Panc1 (cell line): ENCODE data around the gene CACNA1C.

ENCODE experiments used
- POLR2AphosphoS5 ChIP-seq: IDR thresholded peaks from 2 replicates; pipeline ENCODE4 v1.6.1; 2012; ENCODE audit warnings: mild to moderate bottlenecking, low read depth, low read length, moderate library complexity
- TCF7L2 ChIP-seq: IDR thresholded peaks from 2 replicates; pipeline ENCODE4 v1.6.1; 2011; ENCODE audit warnings: mild to moderate bottlenecking, low read depth, low read length, inconsistent platforms
- TF ChIP-seq, protein P1 (sequence below): fragments of 450-650 bp; IDR thresholded peaks from 2 replicates; pipeline ENCODE4 v1.5.1; 2017; ENCODE audit warnings: mild to moderate bottlenecking
- TF ChIP-seq, protein P2 (sequence below), 2 experiments: IDR thresholded peaks; 2 replicates each; pipeline ENCODE4 v1.6.1; 2011 to 2012; ENCODE audit warnings: low read depth in 2 of 2, control low read depth in 1 of 2, low read length in 1 of 2, mild to moderate bottlenecking in 1 of 2, moderate library complexity in 1 of 2; ENCODE audit not compliant: insufficient read depth in 1 of 2

DNA sequence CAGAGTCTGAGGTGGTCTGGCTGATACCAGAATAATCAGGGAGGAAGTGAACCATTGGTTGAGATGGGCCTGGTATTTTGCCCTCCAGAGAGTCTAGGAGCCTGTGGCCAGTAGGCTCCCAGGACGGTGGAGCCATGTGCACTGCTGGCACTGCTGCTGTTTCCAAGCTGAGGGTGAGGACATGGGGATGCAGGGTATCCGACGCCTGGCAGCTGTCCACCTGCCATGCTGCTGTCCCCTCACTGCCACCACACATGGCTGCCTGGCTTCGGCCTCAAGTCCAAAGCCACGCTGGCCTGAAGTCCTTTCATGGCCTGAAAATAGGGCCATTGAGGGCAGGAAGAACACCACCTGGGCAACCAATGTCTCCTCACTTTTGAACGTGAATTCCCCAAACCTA is 8.6 kb downstream of the CACNA1C start:
- TF ChIP-seq, protein P1, sequence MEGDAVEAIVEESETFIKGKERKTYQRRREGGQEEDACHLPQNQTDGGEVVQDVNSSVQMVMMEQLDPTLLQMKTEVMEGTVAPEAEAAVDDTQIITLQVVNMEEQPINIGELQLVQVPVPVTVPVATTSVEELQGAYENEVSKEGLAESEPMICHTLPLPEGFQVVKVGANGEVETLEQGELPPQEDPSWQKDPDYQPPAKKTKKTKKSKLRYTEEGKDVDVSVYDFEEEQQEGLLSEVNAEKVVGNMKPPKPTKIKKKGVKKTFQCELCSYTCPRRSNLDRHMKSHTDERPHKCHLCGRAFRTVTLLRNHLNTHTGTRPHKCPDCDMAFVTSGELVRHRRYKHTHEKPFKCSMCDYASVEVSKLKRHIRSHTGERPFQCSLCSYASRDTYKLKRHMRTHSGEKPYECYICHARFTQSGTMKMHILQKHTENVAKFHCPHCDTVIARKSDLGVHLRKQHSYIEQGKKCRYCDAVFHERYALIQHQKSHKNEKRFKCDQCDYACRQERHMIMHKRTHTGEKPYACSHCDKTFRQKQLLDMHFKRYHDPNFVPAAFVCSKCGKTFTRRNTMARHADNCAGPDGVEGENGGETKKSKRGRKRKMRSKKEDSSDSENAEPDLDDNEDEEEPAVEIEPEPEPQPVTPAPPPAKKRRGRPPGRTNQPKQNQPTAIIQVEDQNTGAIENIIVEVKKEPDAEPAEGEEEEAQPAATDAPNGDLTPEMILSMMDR: no peak
- TF ChIP-seq, protein P2, sequence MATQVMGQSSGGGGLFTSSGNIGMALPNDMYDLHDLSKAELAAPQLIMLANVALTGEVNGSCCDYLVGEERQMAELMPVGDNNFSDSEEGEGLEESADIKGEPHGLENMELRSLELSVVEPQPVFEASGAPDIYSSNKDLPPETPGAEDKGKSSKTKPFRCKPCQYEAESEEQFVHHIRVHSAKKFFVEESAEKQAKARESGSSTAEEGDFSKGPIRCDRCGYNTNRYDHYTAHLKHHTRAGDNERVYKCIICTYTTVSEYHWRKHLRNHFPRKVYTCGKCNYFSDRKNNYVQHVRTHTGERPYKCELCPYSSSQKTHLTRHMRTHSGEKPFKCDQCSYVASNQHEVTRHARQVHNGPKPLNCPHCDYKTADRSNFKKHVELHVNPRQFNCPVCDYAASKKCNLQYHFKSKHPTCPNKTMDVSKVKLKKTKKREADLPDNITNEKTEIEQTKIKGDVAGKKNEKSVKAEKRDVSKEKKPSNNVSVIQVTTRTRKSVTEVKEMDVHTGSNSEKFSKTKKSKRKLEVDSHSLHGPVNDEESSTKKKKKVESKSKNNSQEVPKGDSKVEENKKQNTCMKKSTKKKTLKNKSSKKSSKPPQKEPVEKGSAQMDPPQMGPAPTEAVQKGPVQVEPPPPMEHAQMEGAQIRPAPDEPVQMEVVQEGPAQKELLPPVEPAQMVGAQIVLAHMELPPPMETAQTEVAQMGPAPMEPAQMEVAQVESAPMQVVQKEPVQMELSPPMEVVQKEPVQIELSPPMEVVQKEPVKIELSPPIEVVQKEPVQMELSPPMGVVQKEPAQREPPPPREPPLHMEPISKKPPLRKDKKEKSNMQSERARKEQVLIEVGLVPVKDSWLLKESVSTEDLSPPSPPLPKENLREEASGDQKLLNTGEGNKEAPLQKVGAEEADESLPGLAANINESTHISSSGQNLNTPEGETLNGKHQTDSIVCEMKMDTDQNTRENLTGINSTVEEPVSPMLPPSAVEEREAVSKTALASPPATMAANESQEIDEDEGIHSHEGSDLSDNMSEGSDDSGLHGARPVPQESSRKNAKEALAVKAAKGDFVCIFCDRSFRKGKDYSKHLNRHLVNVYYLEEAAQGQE (IDR thresholded peaks at IDR 0.05; ENCODE audit: insufficient read depth in 1 of 2, low read depth in 2 of 2, low read length in 1 of 2): no peak
- TF ChIP-seq TCF7L2: no peak
- no peak for TF ChIP-seq POLR2AphosphoS5
